Testis (tissue), 3 donors: ENCODE measurements around the gene CMTM7. TPM values are rescaled to one million over a fixed set of nuclear protein-coding genes. Genes with fewer than 3 reads are reported as not detected.
"Not testable (repeated sequence)": the region's sequence is repeated elsewhere in the genome, so short reads cannot be mapped to it uniquely, and the experiment has no call there.

Source experiments
- DNase-seq: peaks from one replicate; pipeline ENCODE4 v3.0.0-alpha.2; 2019
- H3K27ac ChIP-seq, 2 donors: fragments of 200-600 bp; sonication (generic); one replicate each; pipeline ENCODE4 v1.5.1; 2019
- H3K27me3 ChIP-seq: fragments of 200-600 bp; sonication (generic); one replicate; pipeline ENCODE4 v1.5.1; 2019
- H3K36me3 ChIP-seq: fragments of 200-600 bp; sonication (generic); one replicate; pipeline ENCODE4 v1.5.1; 2017; ENCODE audit warnings: low read depth; ENCODE audit errors: missing control alignments
- H3K4me1 ChIP-seq: fragments of 200-600 bp; sonication (generic); one replicate; pipeline ENCODE4 v1.5.1; 2019
- H3K4me3 ChIP-seq, 2 donors: fragments of 200-600 bp; sonication (generic); one replicate each; pipeline ENCODE4 v1.5.1; 2017 to 2019
- H3K9me3 ChIP-seq: fragments of 200-600 bp; sonication (generic); one replicate; pipeline ENCODE4 v1.5.1; 2017
- CTCF ChIP-seq, 3 experiments: fragments of 450-650 bp in 2 of 3; fragments of 200-600 bp in 1 of 3; sonication (generic) in 1 of 3; IDR thresholded peaks; one replicate each; pipeline ENCODE4 v1.5.1; 2016 to 2019; ENCODE audit warnings: antibody characterized with exemption in 3 of 3, mild to moderate bottlenecking in 2 of 3, moderate library complexity in 1 of 3
- POLR2A ChIP-seq: fragments of 450-650 bp; IDR thresholded peaks from one replicate; pipeline ENCODE4 v1.6.1; 2017; ENCODE audit warnings: antibody characterized with exemption, mild to moderate bottlenecking, moderate library complexity
- WGBS, 2 donors: methylation state at CpG; one replicate each; pipeline ENCODE4 v1.1.5; 2018; 5-methylcytosine and 5-hydroxymethylcytosine counted together
- intact Hi-C: fragments of 100-400 bp; cut with DNase I; formaldehyde crosslinking; loops from one replicate; pipeline ENCODE4 v1.15.1; 2023; ENCODE audit warnings: low total_unique reads
- polyA plus RNA-seq: library from polyadenylated mRNA; stranded (reverse); fragments of 350-450 nt; fragmentation: Illumina TruSeq; extraction: RNeasy Lipid Tissue Mini Kit (QIAGEN cat#74804); gene quantifications from one replicate; pipeline ENCODE4 v1.2.3, GENCODE V29; 2014; ENCODE audit warnings: low read depth, low replicate concordance; ENCODE audit not compliant: insufficient read depth
- total RNA-seq, 2 donors: library from RNA; depleted of rRNA; stranded (reverse); fragments of >200 nt; gene quantifications; one replicate each; pipeline ENCODE4 v1.2.3, GENCODE V29; 2016

Gene CMTM7
- total and polyA plus RNA-seq, 3 donors from 2014 or later, result 15.0 to 40.9 (median 19.7) TPM

GRCh38 chr3:32457971-32458471 lies 66.4 kb downstream of the CMTM7 start:
- 71 to 78% methylated on average over 8 to 9 of the region's 9 CpGs for WGBS, 2 donors
- no peak for DNase-seq
- TF ChIP-seq POLR2A (no peak), CTCF (IDR thresholded peaks at IDR 0.05) (no peak)
- Histone ChIP-seq H3K27ac (no peak overlapping the region), H3K4me1 (no peaks in the 10 kb centered on the region), H3K9me3 (no peaks in the 10 kb centered on the region), H3K36me3 (no peaks in the 10 kb centered on the region), H3K4me3 (no peak overlapping the region), H3K27me3 (no peaks in the 10 kb centered on the region)
- intact Hi-C loops, result no loop called here

- Histone ChIP-seq H3K27ac (no peak overlapping the region), H3K4me1 (no peaks in the 10 kb centered on the region), H3K4me3 (no peak overlapping the region), H3K36me3 (no peaks in the 10 kb centered on the region), H3K27me3 (no peaks in the 10 kb centered on the region), H3K9me3 (no peaks in the 10 kb centered on the region)
- no peak for TF ChIP-seq CTCF (IDR thresholded peaks at IDR 0.05)
- TF ChIP-seq POLR2A, result no peak
- 93 to 97% methylated on average over 5 of the region's 5 CpGs for WGBS, 2 donors
- intact Hi-C loops, result no loop called here
- no peak for DNase-seq
These were observed 67.8 kb downstream of the CMTM7 start for GRCh38 chr3:32459450-32459849.

- no peak for DNase-seq
- WGBS, 2 donors, result 68 to 86% methylated on average over 13 to 15 of the region's 15 CpGs
- no peaks in the 10 kb centered on the region for H3K27me3 ChIP-seq
- no peak overlapping the region for H3K4me3 ChIP-seq
- intact Hi-C loops, result loop anchor here (10.0 kb wide), 1 partner anchor 85 kb away; no protein-coding TSS in a partner anchor
- no peaks in the 10 kb centered on the region for H3K36me3 ChIP-seq
- no peaks in the 10 kb centered on the region for H3K9me3 ChIP-seq
- H3K4me1 ChIP-seq, result no peaks in the 10 kb centered on the region
- H3K27ac ChIP-seq, result no peak overlapping the region
- TF ChIP-seq POLR2A (no peak), CTCF (IDR thresholded peaks at IDR 0.05) (no peak)
These were observed 68.5 kb downstream of the CMTM7 start for GRCh38 chr3:32460031-32460749.

GRCh38 chr3:32460817-32461496 lies 69.3 kb downstream of the CMTM7 start:
- intact Hi-C loops, result loop anchor here (10.0 kb wide), 1 partner anchor 86 kb away; no protein-coding TSS in a partner anchor
- H3K27ac ChIP-seq, DNase-seq, H3K4me3 ChIP-seq, H3K36me3 ChIP-seq, H3K27me3 ChIP-seq, H3K9me3 ChIP-seq, H3K4me1 ChIP-seq: not testable (repeated sequence)
- WGBS, 2 donors, result 84 to 88% methylated on average over 10 of the region's 10 CpGs

GRCh38 chr3:32462191-32462986 lies 70.7 kb downstream of the CMTM7 start:
- not testable (repeated sequence) for H3K4me1 ChIP-seq, H3K27ac ChIP-seq, H3K36me3 ChIP-seq, H3K27me3 ChIP-seq, H3K4me3 ChIP-seq, DNase-seq, H3K9me3 ChIP-seq
- intact Hi-C loops, result loop anchor here (10.0 kb wide), 1 partner anchor 88 kb away; no protein-coding TSS in a partner anchor
- WGBS, 2 donors, result 76 to 81% methylated on average over 8 to 9 of the region's 9 CpGs

- not testable (repeated sequence) for DNase-seq, H3K27me3 ChIP-seq, H3K4me3 ChIP-seq, H3K36me3 ChIP-seq, H3K9me3 ChIP-seq, H3K27ac ChIP-seq, H3K4me1 ChIP-seq
- WGBS, 2 donors, result 93 to 94% methylated on average over 7 of the region's 7 CpGs
- intact Hi-C loops, result loop anchor here (10.0 kb wide), 1 partner anchor 89 kb away; no protein-coding TSS in a partner anchor
These were observed 71.8 kb downstream of the CMTM7 start for GRCh38 chr3:32463415-32463814.

GRCh38 chr3:32464726-32465125 lies 73.1 kb downstream of the CMTM7 start:
- DNase-seq, H3K27ac ChIP-seq, H3K4me1 ChIP-seq, H3K4me3 ChIP-seq, H3K9me3 ChIP-seq, H3K27me3 ChIP-seq, H3K36me3 ChIP-seq: not testable (repeated sequence)
- intact Hi-C loops, result loop anchor here (10.0 kb wide), 1 partner anchor 90 kb away; no protein-coding TSS in a partner anchor
- WGBS, 2 donors, result 89 to 91% methylated on average over 4 to 7 of the region's 7 CpGs

- 85 to 92% methylated on average over 6 of the region's 6 CpGs for WGBS, 2 donors
- not testable (repeated sequence) for H3K36me3 ChIP-seq, DNase-seq, H3K27ac ChIP-seq, H3K9me3 ChIP-seq, H3K4me3 ChIP-seq, H3K27me3 ChIP-seq
- intact Hi-C loops, result loop anchor here (10.0 kb wide), 1 partner anchor 92 kb away; no protein-coding TSS in a partner anchor
- H3K4me1 ChIP-seq, result peaks cover 10% of the 10 kb centered on the region
These were observed 75.2 kb downstream of the CMTM7 start for GRCh38 chr3:32466808-32467207.
